HUES48 (cell line): ENCODE data around the gene TMPO.
"Not testable (repeated sequence)": the region's sequence is repeated elsewhere in the genome, so short reads cannot be mapped to it uniquely, and the experiment has no call there.

Source experiments
- H3K27ac ChIP-seq: one replicate; pipeline ENCODE4 v1.7.0; 2013; ENCODE audit warnings: low read depth, low read length, inconsistent platforms
- H3K27me3 ChIP-seq: 2 replicates; pipeline ENCODE4 v1.6.1; 2013; ENCODE audit warnings: mild to moderate bottlenecking, low read length; ENCODE audit not compliant: control insufficient read depth, insufficient read depth
- H3K36me3 ChIP-seq: 2 replicates; pipeline ENCODE4 v1.6.1; 2013; ENCODE audit warnings: low read length; ENCODE audit not compliant: control insufficient read depth, insufficient read depth
- H3K4me1 ChIP-seq: 2 replicates; pipeline ENCODE4 v1.6.1; 2013; ENCODE audit warnings: mild to moderate bottlenecking, low read length; ENCODE audit not compliant: control insufficient read depth, insufficient read depth
- H3K4me3 ChIP-seq: 2 replicates; pipeline ENCODE4 v1.5.1; 2013; ENCODE audit warnings: mild to moderate bottlenecking, low read depth, low read length
- H3K9ac ChIP-seq: 2 replicates; pipeline ENCODE4 v1.6.1; 2013; ENCODE audit warnings: mild to moderate bottlenecking, low read depth, low read length, moderate library complexity
- H3K9me3 ChIP-seq: 2 replicates; pipeline ENCODE4 v1.6.1; 2013; ENCODE audit warnings: low read length; ENCODE audit not compliant: control insufficient read depth, insufficient read depth

The TMPO gene

GRCh38 chr12:98485792-98486340, 29.5 kb upstream of the TMPO start:
- Histone ChIP-seq H3K9me3 (no peaks in the 10 kb centered on the region), H3K36me3 (no peaks in the 10 kb centered on the region), H3K4me3 (no peak overlapping the region), H3K27me3 (no peaks in the 10 kb centered on the region), H3K27ac (no peak overlapping the region), H3K4me1 (peaks cover 21% of the 10 kb centered on the region), H3K9ac (no peak overlapping the region)

GRCh38 chr12:98488416-98488815, 27.0 kb upstream of the TMPO start:
- H3K4me3 ChIP-seq, H3K27me3 ChIP-seq, H3K36me3 ChIP-seq, H3K9ac ChIP-seq, H3K9me3 ChIP-seq, H3K27ac ChIP-seq: not testable (repeated sequence)
- H3K4me1 ChIP-seq = peaks cover 34% of the 10 kb centered on the region

- H3K9me3 ChIP-seq = no peaks in the 10 kb centered on the region
- no peak overlapping the region for H3K9ac ChIP-seq
- no peaks in the 10 kb centered on the region for H3K27me3 ChIP-seq
- peaks cover 29% of the 10 kb centered on the region for H3K4me1 ChIP-seq
- no peak overlapping the region for H3K4me3 ChIP-seq
- H3K36me3 ChIP-seq = no peaks in the 10 kb centered on the region
- no peak overlapping the region for H3K27ac ChIP-seq
Measured at GRCh38 chr12:98489176-98489575, 26.2 kb upstream of the TMPO start.

GRCh38 chr12:98490501-98491453, 24.6 kb upstream of the TMPO start:
- peak overlapping the region; percentile 39 for H3K9ac ChIP-seq
- no peaks in the 10 kb centered on the region for H3K9me3 ChIP-seq
- no peaks in the 10 kb centered on the region for H3K36me3 ChIP-seq
- H3K27me3 ChIP-seq = no peaks in the 10 kb centered on the region
- peaks cover 28% of the 10 kb centered on the region for H3K4me1 ChIP-seq
- peak overlapping the region; percentile 24; the same call in 1 of the 2 replicates for H3K4me3 ChIP-seq
- peak overlapping the region; percentile 82 for H3K27ac ChIP-seq

- Histone ChIP-seq H3K36me3 (no peaks in the 10 kb centered on the region), H3K4me1 (peaks cover 28% of the 10 kb centered on the region), H3K9ac (no peak overlapping the region), H3K4me3 (no peak overlapping the region), H3K27ac (peak overlapping the region; percentile 37), H3K27me3 (no peaks in the 10 kb centered on the region), H3K9me3 (no peaks in the 10 kb centered on the region)
Measured at GRCh38 chr12:98492580-98493140, 22.7 kb upstream of the TMPO start.

GRCh38 chr12:98501266-98501629, 14.1 kb upstream of the TMPO start:
- H3K27ac ChIP-seq, H3K9me3 ChIP-seq, H3K27me3 ChIP-seq, H3K4me1 ChIP-seq, H3K36me3 ChIP-seq, H3K9ac ChIP-seq, H3K4me3 ChIP-seq: not testable (repeated sequence)

- H3K9me3 ChIP-seq = no peaks in the 10 kb centered on the region
- H3K27me3 ChIP-seq = no peaks in the 10 kb centered on the region
- H3K27ac ChIP-seq = peak overlapping the region; percentile 100
- peak overlapping the region; percentile 92 for H3K9ac ChIP-seq
- H3K4me3 ChIP-seq = peak overlapping the region; percentile 96
- H3K4me1 ChIP-seq = no peaks in the 10 kb centered on the region
- H3K36me3 ChIP-seq = no peaks in the 10 kb centered on the region
Measured at GRCh38 chr12:98503342-98503591, 12.1 kb upstream of the TMPO start.

- H3K4me1 ChIP-seq = no peaks in the 10 kb centered on the region
- peak overlapping the region; percentile 92 for H3K9ac ChIP-seq
Measured at GRCh38 chr12:98503592-98504367, 11.6 kb upstream of the TMPO start.

GRCh38 chr12:98504368-98504617, 11.1 kb upstream of the TMPO start:
- H3K27ac ChIP-seq = peak overlapping the region; percentile 100
- H3K9me3 ChIP-seq = no peaks in the 10 kb centered on the region
- H3K4me1 ChIP-seq = peaks cover 4% of the 10 kb centered on the region
- H3K4me3 ChIP-seq = peak overlapping the region; percentile 96
- no peaks in the 10 kb centered on the region for H3K36me3 ChIP-seq
- no peaks in the 10 kb centered on the region for H3K27me3 ChIP-seq
- H3K9ac ChIP-seq = no peak overlapping the region

More at GRCh38 chr12:98503592-98504367, 11.6 kb upstream of the TMPO start:
- no peaks in the 10 kb centered on the region for H3K9me3 ChIP-seq
- H3K36me3 ChIP-seq = no peaks in the 10 kb centered on the region
- peak overlapping the region; percentile 96 for H3K4me3 ChIP-seq
- peak overlapping the region; percentile 100 for H3K27ac ChIP-seq
- H3K27me3 ChIP-seq = no peaks in the 10 kb centered on the region

- Histone ChIP-seq H3K4me1 (peaks cover 21% of the 10 kb centered on the region), H3K36me3 (peaks cover 3% of the 10 kb centered on the region; the same call in 1 of the 2 replicates), H3K27me3 (no peaks in the 10 kb centered on the region), H3K27ac (peak overlapping the region; percentile 77), H3K9ac (peak overlapping the region; percentile 41; the same call in 1 of the 2 replicates), H3K9me3 (no peaks in the 10 kb centered on the region), H3K4me3 (no peak overlapping the region)
Measured at GRCh38 chr12:98509063-98509462, 6.3 kb upstream of the TMPO start.

GRCh38 chr12:98511806-98512205, 3.6 kb upstream of the TMPO start:
- H3K27me3 ChIP-seq, H3K27ac ChIP-seq, H3K4me3 ChIP-seq, H3K9ac ChIP-seq, H3K36me3 ChIP-seq, H3K9me3 ChIP-seq: not testable (repeated sequence)
- peaks cover 25% of the 10 kb centered on the region for H3K4me1 ChIP-seq
